Mesendoderm (in vitro differentiated cells): ENCODE results near the gene RUNX2.
A peak's percentile ranks its signal among the peaks of the same experiment; 100 is the strongest.

Experiments used
- DNase-seq: peaks from one replicate; pipeline ENCODE4 v3.0.0; 2013
- H2AK5ac ChIP-seq: 2 replicates; pipeline ENCODE4 v1.6.1; 2013; ENCODE audit warnings: low read length, inconsistent platforms
- H2BK120ac ChIP-seq: 2 replicates; pipeline ENCODE4 v1.6.1; 2013; ENCODE audit warnings: low read depth, mild to moderate bottlenecking, low read length, moderate library complexity, mixed read lengths
- H2BK15ac ChIP-seq: replicated peaks from 2 replicates; pipeline ENCODE4 v1.6.1; 2013; ENCODE audit warnings: low read depth, mild to moderate bottlenecking, moderate library complexity
- H2BK5ac ChIP-seq: 2 replicates; pipeline ENCODE4 v1.6.1; 2013; ENCODE audit warnings: low read length, inconsistent platforms
- H3K18ac ChIP-seq: 2 replicates; pipeline ENCODE4 v1.6.1; 2013; ENCODE audit warnings: mild to moderate bottlenecking, low read length, mixed read lengths
- H3K23ac ChIP-seq: one replicate; pipeline ENCODE4 v1.6.1; 2013; ENCODE audit warnings: low read length
- H3K27ac ChIP-seq: 2 replicates; pipeline ENCODE4 v1.5.1; 2013; ENCODE audit warnings: low read depth, mild to moderate bottlenecking, inconsistent platforms, low read length, moderate library complexity
- H3K27me3 ChIP-seq: 2 replicates; pipeline ENCODE4 v1.6.1; 2013; ENCODE audit warnings: low read length, control low read depth, mild to moderate bottlenecking, inconsistent platforms; ENCODE audit not compliant: insufficient read depth, poor library complexity
- H3K36me3 ChIP-seq: 2 replicates; pipeline ENCODE4 v1.6.1; 2013; ENCODE audit warnings: low read length, inconsistent platforms; ENCODE audit not compliant: control insufficient read depth, insufficient read depth
- H3K4ac ChIP-seq: one replicate; pipeline ENCODE4 v1.6.1; 2013; ENCODE audit warnings: low read depth, mild to moderate bottlenecking, low read length, moderate library complexity
- H3K4me1 ChIP-seq: 2 replicates; pipeline ENCODE4 v1.6.1; 2013; ENCODE audit warnings: low read depth, low read length, inconsistent platforms; ENCODE audit not compliant: control insufficient read depth
- H3K4me2 ChIP-seq: 2 replicates; pipeline ENCODE4 v1.6.1; 2013; ENCODE audit warnings: low read length
- H3K4me3 ChIP-seq: 2 replicates; pipeline ENCODE4 v1.5.1; 2013; ENCODE audit warnings: mild to moderate bottlenecking, low read length
- H3K56ac ChIP-seq: one replicate; pipeline ENCODE4 v1.6.1; 2013; ENCODE audit warnings: low read length
- H3K79me1 ChIP-seq: 2 replicates; pipeline ENCODE4 v1.6.1; 2013; ENCODE audit warnings: low read length, inconsistent platforms
- H3K79me2 ChIP-seq: 2 replicates; pipeline ENCODE4 v1.6.1; 2013; ENCODE audit warnings: mild to moderate bottlenecking, low read length; ENCODE audit not compliant: control insufficient read depth, insufficient read depth
- H3K9ac ChIP-seq: 2 replicates; pipeline ENCODE4 v1.6.1; 2013; ENCODE audit warnings: low read length, inconsistent platforms
- H4K5ac ChIP-seq: one replicate; pipeline ENCODE4 v1.6.1; 2013; ENCODE audit warnings: low read length
- H4K8ac ChIP-seq: one replicate; pipeline ENCODE4 v1.6.1; 2013; ENCODE audit warnings: low read depth, mild to moderate bottlenecking, control low read depth, low read length, moderate library complexity
- WGBS: extraction: QIAGEN DNeasy Blood & Tissue Kit; methylation state at CpG from one replicate; pipeline ENCODE4 v1.1.7; 2013; ENCODE audit warnings: low lambda C conversion rate, missing lambda C conversion rate; ENCODE audit not compliant: insufficient coverage; ENCODE audit errors: extremely low coverage; 5-methylcytosine and 5-hydroxymethylcytosine counted together

RUNX2 gene

DNA sequence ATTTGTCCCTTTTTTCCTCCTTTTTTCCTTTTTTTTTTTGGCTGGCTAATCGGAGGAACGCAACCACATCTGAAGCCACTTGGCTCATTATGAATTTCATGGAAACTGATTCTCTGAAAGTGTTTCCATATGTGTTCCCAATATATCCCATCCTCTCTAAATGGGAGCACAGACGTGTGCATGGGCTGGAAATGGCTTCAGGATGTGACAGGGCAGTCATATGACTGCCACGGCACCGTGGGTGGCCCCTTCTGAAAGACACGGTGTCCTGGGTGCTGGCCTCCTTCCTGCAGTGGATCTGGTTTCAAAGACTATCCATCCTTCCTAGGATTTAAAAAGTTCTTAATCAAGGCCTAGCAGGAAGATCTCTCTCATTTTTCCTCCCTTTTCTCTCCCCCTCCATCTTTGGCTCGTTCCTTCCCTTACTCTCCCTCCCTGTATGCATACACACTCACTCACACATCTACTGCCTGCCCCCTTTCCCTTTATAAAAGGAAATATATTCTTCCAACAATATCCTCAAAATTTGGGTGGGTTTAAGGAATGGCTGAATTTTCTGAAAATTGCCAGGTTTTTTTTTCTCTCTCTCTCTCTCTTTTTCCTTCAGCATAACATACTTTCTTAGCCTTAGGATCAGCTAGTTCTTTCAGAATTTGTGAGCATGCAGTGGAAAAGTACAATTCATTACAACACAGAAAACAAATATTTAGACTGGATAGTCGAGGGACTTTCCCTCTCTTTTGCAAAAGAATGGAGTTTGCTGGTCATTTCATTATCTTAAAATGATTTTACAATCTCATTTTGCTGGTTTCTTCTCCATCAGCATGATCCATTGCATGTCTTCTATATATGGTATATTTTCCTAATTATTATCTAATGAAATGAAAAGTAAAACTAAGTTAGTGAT is 210.8 kb downstream of the RUNX2 start:
- H2BK120ac ChIP-seq, result no peak overlapping the region
- H3K4me2 ChIP-seq, result no peak overlapping the region
- no peak overlapping the region for H4K8ac ChIP-seq
- no peak overlapping the region for H4K5ac ChIP-seq
- H3K79me2 ChIP-seq, result no peaks in the 10 kb centered on the region
- no peak for DNase-seq
- H3K23ac ChIP-seq, result no peak overlapping the region
- H3K9ac ChIP-seq, result no peak overlapping the region
- H3K56ac ChIP-seq, result no peak overlapping the region
- H2AK5ac ChIP-seq, result no peak overlapping the region
- H3K4me1 ChIP-seq, result peaks cover 5% of the 10 kb centered on the region
- H3K4ac ChIP-seq, result no peak overlapping the region
- H3K79me1 ChIP-seq, result no peaks in the 10 kb centered on the region
- no CpG with 5 or more reads among the region's 8 CpGs for WGBS
- H2BK5ac ChIP-seq, result peak overlapping the region; percentile 20
- no peak overlapping the region for H2BK15ac ChIP-seq
- no peak overlapping the region for H3K4me3 ChIP-seq
- no peaks in the 10 kb centered on the region for H3K27me3 ChIP-seq
- no peak overlapping the region for H3K27ac ChIP-seq
- H3K18ac ChIP-seq, result peak overlapping the region; percentile 3
- no peaks in the 10 kb centered on the region for H3K36me3 ChIP-seq

DNA sequence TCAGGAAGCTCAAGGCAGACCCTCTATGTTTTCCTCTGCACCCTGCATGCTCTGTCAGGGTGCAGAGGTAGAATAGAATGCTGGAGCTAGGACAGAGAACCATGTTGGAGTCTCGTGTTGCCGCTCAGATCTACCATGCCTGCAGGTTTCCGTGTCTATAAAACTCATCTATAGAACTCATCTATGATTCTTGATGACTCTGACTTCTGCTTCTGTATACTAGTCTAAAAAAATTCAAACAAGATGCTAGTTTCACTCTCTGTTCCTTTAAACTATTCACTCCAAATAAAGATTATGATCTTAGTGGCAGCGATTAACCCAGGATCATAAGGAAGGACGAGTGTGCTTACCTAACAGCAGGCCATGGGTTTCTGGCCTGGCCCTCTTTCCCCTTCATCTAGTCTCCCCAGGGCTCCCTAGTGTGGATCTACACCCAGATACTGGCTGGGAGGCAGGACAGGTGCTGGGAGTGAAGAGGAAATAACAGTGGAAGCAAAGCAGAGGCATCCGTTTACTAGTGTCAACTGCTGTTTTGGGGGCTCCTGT is 212.3 kb downstream of the RUNX2 start:
- no peak overlapping the region for H2BK120ac ChIP-seq
- no peak overlapping the region for H3K23ac ChIP-seq
- no peak overlapping the region for H2BK5ac ChIP-seq
- H3K79me2 ChIP-seq, result no peaks in the 10 kb centered on the region
- no peak overlapping the region for H3K18ac ChIP-seq
- no peak overlapping the region for H3K4ac ChIP-seq
- no peak overlapping the region for H2BK15ac ChIP-seq
- H3K4me2 ChIP-seq, result no peak overlapping the region
- H3K79me1 ChIP-seq, result no peaks in the 10 kb centered on the region
- peaks cover 5% of the 10 kb centered on the region for H3K4me1 ChIP-seq
- H3K36me3 ChIP-seq, result no peaks in the 10 kb centered on the region
- WGBS, result no CpG with 5 or more reads among the region's 6 CpGs
- no peak for DNase-seq
- H3K27ac ChIP-seq, result no peak overlapping the region
- H3K4me3 ChIP-seq, result no peak overlapping the region
- no peak overlapping the region for H3K9ac ChIP-seq
- no peak overlapping the region for H4K8ac ChIP-seq
- H2AK5ac ChIP-seq, result no peak overlapping the region
- H3K56ac ChIP-seq, result no peak overlapping the region
- no peaks in the 10 kb centered on the region for H3K27me3 ChIP-seq
- H4K5ac ChIP-seq, result no peak overlapping the region

DNA sequence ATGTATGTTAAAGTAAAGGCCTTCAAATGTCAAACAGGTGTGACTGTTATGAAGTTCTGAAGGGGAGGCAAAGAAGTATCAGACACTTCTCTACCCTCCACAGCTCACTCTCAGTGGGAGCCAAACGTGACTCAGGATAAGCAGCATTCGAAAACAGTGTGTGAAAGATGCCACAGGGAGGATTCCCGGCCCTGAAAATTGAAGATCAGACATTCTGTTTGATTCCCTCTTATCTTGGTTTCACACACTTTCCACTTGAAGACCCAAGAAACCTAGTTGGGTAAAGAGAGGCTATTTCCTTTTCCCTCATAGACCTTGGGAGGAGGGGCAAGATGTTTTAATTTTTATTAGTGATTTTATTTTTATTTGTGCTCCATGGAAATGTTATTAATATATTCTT is 213.8 kb downstream of the RUNX2 start:
- Histone ChIP-seq H3K18ac (no peak overlapping the region), H2BK120ac (no peak overlapping the region), H2BK5ac (no peak overlapping the region), H3K27ac (no peak overlapping the region), H3K4me3 (no peak overlapping the region), H2AK5ac (no peak overlapping the region), H4K8ac (no peak overlapping the region), H3K4ac (no peak overlapping the region), H3K9ac (no peak overlapping the region), H3K36me3 (no peaks in the 10 kb centered on the region), H3K23ac (no peak overlapping the region), H3K79me1 (no peaks in the 10 kb centered on the region), H3K56ac (no peak overlapping the region), H3K4me1 (peaks cover 5% of the 10 kb centered on the region), H3K27me3 (no peaks in the 10 kb centered on the region), H2BK15ac (no peak overlapping the region), H3K79me2 (no peaks in the 10 kb centered on the region), H4K5ac (no peak overlapping the region), H3K4me2 (no peak overlapping the region)
- no CpG with 5 or more reads among the region's 3 CpGs for WGBS
- peak; percentile 47 for DNase-seq

DNA sequence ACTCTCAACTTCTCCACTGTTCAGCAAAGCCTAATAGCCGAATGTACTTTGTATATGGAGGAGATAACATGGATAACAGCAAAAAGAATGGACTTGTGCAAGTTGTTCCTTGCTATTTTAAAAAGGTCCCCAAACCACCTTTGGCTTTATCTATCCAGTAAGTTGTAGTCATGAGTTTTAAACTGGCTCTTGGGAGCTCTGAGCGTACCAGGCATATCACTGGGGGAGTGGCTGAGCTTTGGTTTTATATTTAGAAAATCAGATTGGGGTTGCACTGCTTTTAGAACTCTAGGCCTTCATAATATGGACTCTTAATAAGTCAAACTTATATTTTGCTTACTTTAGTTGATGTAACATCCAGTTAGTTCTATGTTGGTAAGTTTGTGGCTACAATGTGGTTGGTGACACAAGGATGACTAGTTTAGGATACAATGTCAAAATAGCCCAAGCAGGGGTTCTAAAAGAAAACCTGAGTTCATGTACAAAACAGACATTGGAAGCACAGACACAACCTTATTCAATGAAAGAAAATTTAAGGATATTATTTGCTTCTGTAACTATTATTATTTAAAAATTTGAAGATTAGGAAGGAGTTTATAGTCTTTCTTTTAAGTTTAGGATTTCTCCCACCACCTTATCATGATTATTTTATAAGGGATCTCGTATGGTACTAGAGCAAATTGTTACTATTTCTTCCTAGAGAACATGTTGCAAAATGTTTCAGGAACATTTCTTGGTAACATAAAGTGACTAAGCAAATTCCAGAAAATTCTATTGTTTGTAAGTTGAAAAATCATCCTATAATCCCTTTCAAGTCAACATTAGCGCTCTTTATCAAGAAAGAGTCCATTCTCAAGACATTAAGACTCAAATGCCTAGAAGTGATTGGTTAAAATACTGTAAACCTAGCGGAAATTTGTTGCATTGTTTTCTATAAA is 215.4 kb downstream of the RUNX2 start:
- H2BK5ac ChIP-seq, result no peak overlapping the region
- H3K4me2 ChIP-seq, result no peak overlapping the region
- no peaks in the 10 kb centered on the region for H3K79me2 ChIP-seq
- no peak overlapping the region for H3K4me3 ChIP-seq
- H2BK15ac ChIP-seq, result no peak overlapping the region
- no peaks in the 10 kb centered on the region for H3K79me1 ChIP-seq
- WGBS, result no CpG with 5 or more reads among the region's 5 CpGs
- no peak overlapping the region for H3K23ac ChIP-seq
- no peak overlapping the region for H2BK120ac ChIP-seq
- no peak overlapping the region for H2AK5ac ChIP-seq
- no peak overlapping the region for H3K18ac ChIP-seq
- no peaks in the 10 kb centered on the region for H3K27me3 ChIP-seq
- no peak overlapping the region for H3K9ac ChIP-seq
- DNase-seq, result no peak
- H3K56ac ChIP-seq, result no peak overlapping the region
- H4K8ac ChIP-seq, result no peak overlapping the region
- H3K36me3 ChIP-seq, result no peaks in the 10 kb centered on the region
- H3K4ac ChIP-seq, result no peak overlapping the region
- H4K5ac ChIP-seq, result no peak overlapping the region
- no peak overlapping the region for H3K27ac ChIP-seq
- H3K4me1 ChIP-seq, result peaks cover 4% of the 10 kb centered on the region

DNA sequence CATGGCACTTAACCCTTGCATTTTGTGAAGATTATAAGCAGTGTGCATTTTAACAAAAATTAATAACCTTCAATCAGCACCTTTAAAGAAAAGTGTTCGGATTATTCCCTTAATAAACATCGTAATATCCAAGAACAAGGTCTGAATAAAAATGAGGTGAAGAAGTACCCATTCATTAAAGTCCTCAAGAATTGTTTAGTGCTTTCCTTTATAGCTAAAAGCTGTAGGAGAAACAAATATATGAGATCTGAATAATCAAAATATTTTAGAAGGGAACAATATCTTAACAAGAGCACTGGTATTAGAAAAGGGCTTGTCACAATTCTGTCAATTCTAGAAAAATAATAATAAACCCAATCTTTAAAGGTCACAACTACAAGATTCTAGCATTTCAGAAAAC is 217.3 kb downstream of the RUNX2 start:
- no peak overlapping the region for H3K4me3 ChIP-seq
- no peaks in the 10 kb centered on the region for H3K36me3 ChIP-seq
- WGBS, result no CpG with 5 or more reads among the region's 2 CpGs
- H3K9ac ChIP-seq, result no peak overlapping the region
- H3K23ac ChIP-seq, result no peak overlapping the region
- no peak overlapping the region for H4K5ac ChIP-seq
- H3K4me1 ChIP-seq, result no peaks in the 10 kb centered on the region
- H3K56ac ChIP-seq, result no peak overlapping the region
- no peak overlapping the region for H2BK120ac ChIP-seq
- H3K18ac ChIP-seq, result no peak overlapping the region
- H3K79me1 ChIP-seq, result no peaks in the 10 kb centered on the region
- no peak overlapping the region for H3K4me2 ChIP-seq
- no peak overlapping the region for H2BK15ac ChIP-seq
- no peaks in the 10 kb centered on the region for H3K79me2 ChIP-seq
- H2BK5ac ChIP-seq, result no peak overlapping the region
- H3K27me3 ChIP-seq, result no peaks in the 10 kb centered on the region
- H2AK5ac ChIP-seq, result no peak overlapping the region
- H3K4ac ChIP-seq, result no peak overlapping the region
- H3K27ac ChIP-seq, result no peak overlapping the region
- DNase-seq, result no peak
- no peak overlapping the region for H4K8ac ChIP-seq
